Mesangial cell (primary cell): ENCODE data around the gene TLDC2. TPM values are rescaled to one million over a fixed set of nuclear protein-coding genes. Genes with fewer than 3 reads are reported as not detected.

ENCODE experiments used
- total RNA-seq: library from RNA; depleted of rRNA; stranded (reverse); fragments of >200 nt; gene quantifications from 2 replicates; pipeline ENCODE4 v1.2.3, GENCODE V29; 2015

TLDC2 gene
- 0.49 and 0.76 TPM in 2 replicates for total RNA-seq

DNA sequence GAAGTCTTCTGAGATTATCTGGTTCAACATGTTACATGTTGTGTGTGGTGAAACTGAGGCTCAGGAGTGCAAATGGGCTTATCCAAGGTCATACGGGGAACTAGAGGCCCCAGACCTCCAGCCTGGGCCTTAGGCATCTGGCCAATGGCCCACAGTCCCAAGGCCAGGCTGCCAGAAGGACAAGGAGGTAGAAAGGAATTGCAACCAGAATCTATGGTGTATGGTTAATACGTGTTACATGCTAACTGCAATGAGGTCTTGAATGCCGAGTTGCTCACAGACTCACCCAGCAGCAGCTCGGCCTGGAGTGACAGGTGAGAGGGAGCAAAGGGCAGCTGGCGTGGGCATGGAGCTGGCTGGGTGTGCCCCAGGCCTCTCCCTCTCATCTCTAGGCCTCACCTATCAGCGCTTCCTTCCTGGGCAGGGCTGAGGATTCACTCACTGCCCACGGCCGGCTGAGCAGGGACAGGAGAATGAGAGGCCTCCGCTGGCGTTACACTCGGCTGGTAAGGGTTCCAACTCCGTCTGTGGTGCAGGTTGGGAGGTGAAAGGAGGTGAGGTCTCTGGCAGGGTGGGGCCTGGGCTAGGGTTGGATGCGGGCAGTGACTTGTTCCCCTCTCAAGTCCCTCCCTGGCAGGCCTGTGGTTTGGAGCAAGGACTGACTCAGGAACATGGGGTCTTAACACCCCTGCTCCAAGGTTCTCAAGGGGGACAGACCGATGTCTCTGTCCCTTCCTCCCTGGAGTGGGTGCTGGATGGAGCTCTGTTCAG, at the start of gene TLDC2:
TSS of gene TLDC2 (plus strand) at position 437 of the 771 bp plus-strand sequence. CDS start at position 474, 37 bp downstream.

Other genes with a start within 250 kb of the TLDC2 start
- not detected in 2 replicates for gene SLA2, start 229.9 kb upstream of the TLDC2 start, total RNA-seq
- 15.8 and 20.3 TPM in 2 replicates for gene NDRG3, start 130.0 kb upstream of the TLDC2 start, total RNA-seq
- 4.1 and 25.7 TPM in 2 replicates for gene DSN1, start 102.4 kb upstream of the TLDC2 start, total RNA-seq
- 14.3 and 21.5 TPM in 2 replicates for gene SAMHD1, start 75.6 kb downstream of the TLDC2 start, total RNA-seq
- gene RBL1, start 219.9 kb downstream of the TLDC2 start, total RNA-seq, result 1.3 and 9.3 TPM in 2 replicates